ENCODE measurements around the gene SUN5.
"Not testable (repeated sequence)": the region's sequence is repeated elsewhere in the genome, so short reads cannot be mapped to it uniquely, and the experiment has no call there.

SUN5 gene

GRCh38 chr20:32960849-32961731, 43.1 kb downstream of the SUN5 start:
- DNase-seq, result no peak

- DNase-seq, result no peak
These were observed 44.1 kb downstream of the SUN5 start for GRCh38 chr20:32960222-32960518.

- DNase-seq, result no peak
These were observed 44.6 kb downstream of the SUN5 start for GRCh38 chr20:32959351-32960221.

GRCh38 chr20:32958574-32958973, 45.7 kb downstream of the SUN5 start:
- no peak for DNase-seq

- no peak for DNase-seq
These were observed 46.8 kb downstream of the SUN5 start for GRCh38 chr20:32957459-32957858.

- not testable (repeated sequence) for DNase-seq
These were observed 53.7 kb downstream of the SUN5 start for GRCh38 chr20:32950539-32950938.

- DNase-seq, result no peak
These were observed 57.6 kb downstream of the SUN5 start for GRCh38 chr20:32946629-32947028.

GRCh38 chr20:32945710-32946221, 58.5 kb downstream of the SUN5 start:
- DNase-seq, result peak; percentile 31 to 34

- DNase-seq, result no peak
These were observed 60.7 kb downstream of the SUN5 start for GRCh38 chr20:32943490-32944052.

- DNase-seq, result no peak
These were observed 62.9 kb downstream of the SUN5 start for GRCh38 chr20:32941155-32941885.

- DNase-seq, result no peak
These were observed 69.7 kb downstream of the SUN5 start for GRCh38 chr20:32934580-32934979.

All from activated CD4-positive, alpha-beta T cell treated with anti-CD3 and anti-CD28 coated beads for 4 hours (primary cell).